ENCODE results near the gene PRR23E.

The PRR23E gene

DNA sequence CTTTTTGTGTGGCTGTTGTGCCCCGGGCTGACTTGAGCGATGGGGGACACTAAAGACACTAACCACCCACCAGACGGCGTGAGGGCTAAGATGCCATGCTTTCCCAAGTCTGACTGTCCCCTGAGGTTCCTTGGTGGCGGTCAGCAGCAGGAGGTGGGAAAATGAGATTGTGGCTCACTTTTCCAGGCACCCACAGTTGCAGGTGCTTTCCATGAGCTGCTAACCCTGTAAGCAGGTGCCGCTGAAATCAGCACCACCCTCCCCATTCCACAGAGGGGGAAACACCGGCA is 17.7 kb downstream of the PRR23E start:
- DNase-seq: no peak

DNA sequence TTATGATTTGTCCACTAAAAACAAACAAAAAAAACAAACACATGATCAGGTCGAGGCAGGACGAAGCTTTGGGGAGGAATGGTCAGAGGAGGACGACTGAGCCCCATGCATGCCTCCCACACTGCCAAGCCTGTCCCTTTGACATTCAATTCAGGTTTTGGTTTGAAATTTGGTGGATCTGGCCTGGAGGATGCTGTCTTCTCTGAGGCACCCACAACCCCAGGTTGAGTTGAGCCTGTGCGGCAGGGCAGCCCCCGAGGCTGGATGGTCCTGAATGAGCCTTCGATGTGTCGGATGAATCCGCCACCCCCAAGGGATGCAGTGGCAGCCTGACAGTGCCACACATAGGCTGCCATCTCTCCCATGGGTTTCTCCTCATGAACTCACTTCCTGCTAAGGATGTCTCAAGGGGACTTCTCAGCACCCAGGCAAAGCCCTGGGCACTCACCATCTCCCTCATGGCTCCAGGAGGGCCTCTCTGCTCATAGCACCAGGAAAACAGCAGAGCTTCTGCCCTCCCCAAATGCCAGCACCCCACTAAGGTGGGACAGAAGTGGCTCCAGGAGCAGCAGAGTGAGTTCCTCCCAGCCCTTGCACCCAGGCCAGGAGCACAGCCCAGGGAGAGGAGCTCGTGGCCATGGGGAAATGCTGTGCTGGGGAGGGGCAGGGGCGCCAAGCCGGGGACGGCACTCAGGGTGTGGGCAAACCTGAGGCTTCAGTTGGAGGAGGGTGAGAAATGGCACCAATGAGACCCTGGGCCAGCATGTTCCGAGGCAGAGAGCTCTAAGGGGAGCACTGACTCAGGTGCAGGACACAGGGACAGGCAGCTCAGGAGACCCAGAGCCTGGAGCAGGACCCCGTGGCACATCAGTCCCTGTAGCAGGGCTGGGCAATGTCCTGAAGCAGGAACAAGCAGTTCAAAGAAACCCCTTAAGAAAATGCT is 18.5 kb downstream of the PRR23E start:
- DNase-seq: no peak

DNA sequence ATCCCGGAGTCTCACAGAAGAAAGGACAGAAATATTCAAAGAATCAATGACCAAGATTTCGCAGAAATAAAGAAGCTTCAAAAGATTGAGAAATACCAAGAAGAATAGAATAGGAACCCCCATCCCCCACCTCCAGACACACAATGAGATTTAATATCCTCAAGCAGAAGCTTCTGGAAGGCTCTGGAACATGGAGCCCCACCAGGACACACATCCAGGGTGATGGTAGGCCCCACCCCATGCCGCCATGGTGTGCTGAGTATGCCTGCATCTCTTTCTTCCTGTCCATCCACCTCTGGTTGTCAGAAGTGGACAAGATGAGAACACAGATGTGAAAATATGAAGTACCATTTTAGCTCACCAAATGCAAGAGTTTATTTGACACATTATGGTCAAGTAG is 19.3 kb downstream of the PRR23E start:
- no peak for DNase-seq

DNA sequence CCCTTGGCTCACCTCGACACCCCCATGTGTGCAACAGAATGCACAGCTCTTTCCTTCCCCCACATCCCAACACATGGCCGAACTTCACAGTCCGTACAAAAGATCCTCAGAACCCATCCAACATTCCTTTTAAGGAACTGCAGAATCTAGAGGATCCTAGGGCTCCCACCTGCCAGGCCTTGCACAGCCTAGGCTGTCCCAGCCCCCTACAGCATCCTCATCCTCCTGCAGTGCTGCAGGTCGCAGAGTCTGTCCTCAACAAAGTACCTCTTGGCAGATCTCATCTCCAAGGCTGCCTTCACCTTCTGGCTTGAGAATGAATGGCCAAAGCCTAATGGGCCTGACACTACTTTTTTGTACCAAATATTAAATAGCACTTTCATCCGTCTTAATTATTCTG is 19.8 kb downstream of the PRR23E start:
- DNase-seq: no peak

DNA sequence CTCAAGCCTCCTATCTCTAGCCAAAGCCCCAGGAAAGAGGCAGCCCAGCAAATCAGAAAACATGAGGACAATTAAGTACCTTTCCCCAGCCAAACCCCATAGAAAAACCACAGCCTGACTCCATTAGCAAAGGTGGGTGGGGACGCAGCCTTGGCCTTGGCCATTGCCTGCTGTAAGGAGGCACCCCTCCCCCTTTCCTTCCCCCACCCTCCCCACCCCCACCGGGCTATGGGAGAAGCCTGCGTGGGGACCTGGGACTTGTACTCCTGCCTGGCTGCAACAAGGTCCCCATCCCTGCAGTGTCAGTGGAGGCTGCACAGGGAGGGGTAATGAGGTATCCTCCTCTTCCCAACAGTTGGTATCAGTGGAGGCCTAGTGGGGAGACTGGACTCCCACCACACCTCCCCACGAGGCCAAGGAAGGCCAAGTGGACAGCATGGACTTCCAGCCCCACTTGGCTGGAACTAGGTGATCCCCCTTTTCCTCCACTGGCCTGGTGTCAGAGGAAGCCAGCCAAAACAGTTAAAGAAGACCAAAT is 20.5 kb downstream of the PRR23E start:
- DNase-seq: no peak

DNA sequence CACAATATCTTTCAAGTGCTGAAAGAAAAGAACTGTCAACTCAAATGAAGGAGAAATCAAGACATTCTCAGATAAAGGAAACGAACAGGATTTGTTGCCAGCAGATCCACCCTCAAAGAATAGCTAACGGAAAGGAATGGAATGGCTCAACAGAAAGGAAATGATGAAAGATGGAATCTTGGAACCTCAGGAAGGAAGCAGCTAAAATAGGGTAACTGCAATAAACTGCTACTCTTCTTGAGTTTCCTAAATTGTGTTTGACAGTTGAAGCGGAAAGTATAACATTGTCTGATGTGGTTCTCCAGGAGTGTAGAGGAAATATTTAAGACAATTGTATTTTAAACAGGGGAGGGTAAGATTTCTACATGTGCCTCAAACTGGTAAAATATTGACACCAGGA is 22.0 kb downstream of the PRR23E start:
- no peak for DNase-seq

DNA sequence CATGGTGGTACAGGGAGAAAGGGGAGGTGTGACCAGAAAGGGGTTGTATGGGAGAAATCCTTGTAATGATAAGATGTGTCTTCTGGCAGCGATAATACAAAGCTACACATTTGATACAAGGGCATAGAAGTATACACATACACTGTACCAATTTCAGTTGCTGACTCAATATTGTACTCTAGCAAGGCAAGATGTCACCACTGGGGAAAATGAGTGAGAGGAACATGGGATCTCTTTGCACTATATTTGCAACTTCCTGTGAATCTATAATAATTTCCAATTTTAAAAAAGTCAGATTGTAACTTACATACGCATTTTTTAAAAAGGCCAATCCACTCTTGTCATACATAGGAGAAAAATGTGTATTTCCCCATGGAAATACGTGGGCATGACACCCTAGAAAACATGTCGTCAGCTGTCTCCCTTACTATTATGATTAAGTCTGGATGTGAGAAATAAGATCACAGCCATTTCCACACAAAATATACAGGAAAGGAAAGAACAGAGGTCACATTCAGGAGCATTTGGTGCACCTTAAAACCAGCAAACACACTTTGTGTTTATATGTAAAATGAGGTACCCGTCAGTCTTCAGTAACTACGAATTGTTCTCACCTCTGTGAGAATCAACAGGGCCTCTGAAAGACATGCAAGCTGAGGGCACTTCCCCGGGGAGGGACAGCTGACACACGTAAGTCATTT is 22.9 kb downstream of the PRR23E start:
- DNase-seq: no peak

DNA sequence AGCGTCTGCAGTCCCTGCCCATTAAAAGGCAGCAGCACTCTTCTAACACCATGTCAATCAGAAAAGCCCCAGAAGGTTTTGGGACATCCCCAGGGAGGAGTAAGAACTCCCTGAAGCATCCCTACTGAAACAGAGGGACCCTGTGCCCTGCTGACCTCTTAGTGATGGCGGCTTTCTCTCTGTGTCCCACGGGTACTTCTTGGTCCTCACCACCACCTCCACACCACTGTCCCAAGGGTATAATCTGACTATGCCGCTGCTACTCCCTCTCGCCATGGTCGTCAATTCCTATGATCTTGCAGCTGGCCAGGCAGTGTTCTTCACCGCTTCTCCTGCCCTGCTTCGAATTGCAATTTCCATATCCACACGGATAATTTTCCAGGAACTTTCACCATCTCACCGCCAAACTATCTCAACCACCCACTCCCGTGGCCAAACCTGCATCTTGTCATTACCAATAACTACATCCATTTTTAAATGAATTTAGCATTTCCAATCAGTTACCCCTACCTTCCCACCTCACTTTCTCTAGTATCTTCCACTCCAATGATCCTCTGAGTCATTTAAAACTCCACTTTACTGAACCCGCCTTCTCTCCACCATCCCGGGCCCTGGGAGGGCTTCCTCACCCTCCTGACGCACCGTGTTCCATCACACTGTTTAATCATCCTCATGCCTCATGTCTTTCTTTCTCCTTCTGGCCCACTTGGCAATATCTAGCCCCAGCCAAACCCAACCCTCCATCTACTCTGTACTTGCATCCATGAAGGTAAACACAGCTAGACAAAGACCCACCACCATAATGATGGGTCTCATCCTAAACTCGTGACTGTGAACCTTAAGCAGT is 23.7 kb downstream of the PRR23E start:
- DNase-seq: no peak

DNA sequence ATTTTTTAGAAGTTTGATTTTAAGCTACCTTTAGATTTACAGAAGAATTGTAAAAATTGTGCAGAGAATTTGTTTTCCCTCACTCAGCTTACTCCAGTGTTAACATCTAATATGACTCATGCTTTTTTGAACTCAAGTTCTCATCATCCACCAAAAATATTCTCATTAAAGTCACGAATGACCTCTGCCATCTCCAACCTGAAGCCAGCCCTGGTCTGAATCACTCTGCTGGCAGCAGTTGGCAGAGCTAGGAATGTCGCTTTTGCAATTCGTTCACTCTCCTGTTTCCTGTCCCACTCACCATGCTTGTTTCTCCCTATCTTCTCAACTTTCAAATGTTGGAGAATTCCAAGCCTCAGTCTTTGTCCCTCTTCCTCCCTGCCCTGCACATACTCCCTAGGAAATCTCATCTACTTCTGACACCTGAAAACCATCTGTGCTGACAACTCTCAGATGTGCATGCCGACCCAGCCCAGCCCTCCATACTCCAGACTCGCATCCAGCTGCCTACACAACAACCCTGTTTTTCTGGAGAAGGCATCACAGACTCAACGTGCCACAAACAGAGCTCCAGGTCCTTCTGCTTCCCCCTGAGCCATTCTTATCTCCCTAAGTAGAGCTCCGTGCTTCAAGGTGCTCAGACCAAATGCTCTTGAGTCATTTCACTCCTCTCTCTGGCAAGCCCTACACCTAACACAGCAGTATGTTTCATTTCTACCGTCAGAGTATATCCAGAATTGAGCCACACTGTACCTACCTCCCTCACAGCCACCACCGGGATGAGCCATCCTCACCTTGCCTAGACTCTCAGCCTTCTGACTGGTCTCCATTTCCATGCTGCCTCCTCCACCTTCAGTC is 24.9 kb downstream of the PRR23E start:
- no peak for DNase-seq

DNA sequence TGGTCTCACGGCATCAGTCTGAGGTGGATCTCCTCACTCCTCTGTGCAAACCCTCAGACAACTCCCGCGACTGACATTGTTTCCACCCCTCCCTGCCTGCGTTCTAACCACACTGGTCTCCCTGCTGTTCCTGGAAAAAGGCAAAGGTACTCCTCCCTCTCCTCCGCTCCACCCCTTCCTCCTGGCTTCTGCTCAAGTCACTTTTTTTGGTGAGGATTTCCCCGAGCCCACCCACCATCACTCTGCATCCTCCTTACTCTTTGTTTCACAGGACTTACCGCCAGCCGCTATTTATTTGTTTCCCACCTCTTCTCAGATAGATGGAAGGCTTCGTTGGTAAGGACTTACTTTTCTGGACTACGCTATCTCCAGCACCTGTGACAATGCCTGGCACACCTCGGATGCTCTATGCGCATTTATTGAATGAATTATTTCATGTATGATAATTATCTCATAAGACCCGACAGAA is 25.6 kb downstream of the PRR23E start:
- DNase-seq: no peak

DNA sequence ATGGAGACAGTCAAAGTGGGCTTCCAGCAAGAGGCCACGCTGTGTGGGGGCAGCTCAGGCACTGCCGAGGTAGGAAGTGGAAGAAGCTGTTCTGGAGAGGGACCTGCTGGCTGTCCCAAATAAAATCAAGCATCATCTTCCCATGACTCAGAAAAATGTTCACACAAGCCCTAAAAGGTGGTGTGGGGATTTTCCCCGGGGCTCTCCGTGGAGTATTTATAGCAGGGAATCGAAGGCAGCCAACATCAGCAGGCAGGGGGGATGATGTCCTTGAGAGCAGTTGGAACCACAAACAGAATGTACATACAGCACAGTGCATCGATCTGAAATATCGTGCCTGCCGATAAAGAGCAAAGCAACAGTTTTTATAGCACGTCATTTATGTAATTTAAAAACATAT is 27.6 kb downstream of the PRR23E start:
- no peak for DNase-seq

DNA sequence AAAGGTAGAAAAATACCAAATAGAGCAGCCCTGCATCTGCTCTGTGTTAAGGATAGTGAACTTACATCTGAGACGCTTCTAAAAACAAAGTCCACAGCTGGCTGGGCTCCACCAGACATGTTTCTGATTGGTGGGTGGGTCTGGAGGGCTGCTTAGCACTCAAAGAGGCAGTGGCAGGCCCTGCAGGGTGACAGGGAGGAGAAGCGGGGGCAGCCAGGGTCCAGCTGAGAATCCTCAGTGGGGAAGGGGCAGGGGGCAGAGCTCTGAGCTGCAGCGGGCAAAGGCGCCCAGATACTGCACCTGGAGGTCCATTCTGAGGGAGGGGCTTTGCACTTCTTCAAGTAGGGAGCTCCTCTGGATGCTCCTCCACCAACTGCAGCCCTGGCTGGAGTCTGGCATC is 28.1 kb downstream of the PRR23E start:
- no peak for DNase-seq

DNA sequence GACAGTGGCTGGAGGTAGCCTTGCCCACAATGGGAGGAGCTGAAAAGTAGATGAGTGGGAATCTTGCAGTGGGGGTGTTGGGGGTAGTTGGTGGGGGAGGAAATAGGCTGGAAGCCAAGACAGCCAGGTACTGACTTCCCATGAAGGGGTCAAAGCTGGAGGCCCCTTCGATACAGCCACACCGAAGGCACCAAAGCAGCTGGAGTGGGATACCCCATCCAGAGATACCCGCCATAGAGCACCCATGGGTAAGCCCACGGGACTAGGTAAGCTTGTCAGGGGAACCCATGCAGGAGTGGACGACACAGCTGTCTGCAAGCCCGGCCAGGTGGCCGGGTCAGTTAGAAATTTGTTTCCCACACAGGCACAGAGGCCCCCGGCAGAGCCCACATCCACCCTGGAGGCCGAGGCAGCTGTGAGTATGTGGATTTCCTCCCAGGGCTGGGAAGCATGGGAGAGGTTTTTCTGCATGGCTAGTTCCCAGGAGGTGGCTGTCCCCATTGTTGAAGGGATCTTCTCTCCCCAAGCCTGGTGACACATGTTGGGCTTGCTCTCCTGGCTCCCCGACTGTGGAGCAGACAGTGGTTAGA is 28.6 kb downstream of the PRR23E start:
- no peak for DNase-seq

DNA sequence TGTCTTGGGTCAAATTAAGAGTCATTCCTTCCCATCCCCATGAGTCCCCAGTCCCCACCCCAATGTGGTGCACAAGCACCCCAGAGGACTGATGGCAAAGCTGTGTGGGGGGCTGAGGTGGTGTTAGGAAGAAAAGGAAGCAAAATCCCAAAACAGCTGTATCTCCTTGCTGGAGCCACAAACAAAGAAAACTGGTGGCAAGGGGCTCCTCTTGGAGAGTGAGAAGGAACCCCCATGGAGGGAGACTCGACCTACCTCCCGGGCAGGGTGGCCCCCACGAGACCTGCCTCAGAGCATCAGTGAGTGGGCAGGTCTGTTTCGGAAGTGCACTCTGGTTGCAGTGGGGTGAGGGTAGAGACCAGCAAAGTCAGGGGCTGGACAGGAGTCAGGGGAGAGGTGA is 29.2 kb downstream of the PRR23E start:
- DNase-seq: no peak

DNA sequence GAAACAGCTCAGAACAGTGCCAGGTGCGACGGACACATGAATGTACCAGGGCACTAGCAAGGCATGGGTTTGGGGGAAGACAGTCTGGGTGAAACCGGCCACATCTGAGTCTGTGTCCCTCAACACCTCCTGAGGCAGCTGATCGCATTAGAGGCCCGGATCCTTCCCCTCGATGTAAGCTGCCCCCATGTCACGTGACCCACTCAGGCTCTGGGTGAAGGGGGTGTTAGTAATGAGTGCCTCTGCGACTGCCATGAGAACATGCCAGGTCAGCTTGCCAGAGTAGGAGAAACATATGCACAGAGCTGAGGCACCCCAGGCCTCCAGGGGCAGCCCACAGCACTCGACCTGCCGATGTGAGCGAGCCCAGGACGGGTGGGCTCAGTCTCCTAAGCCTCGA is 29.7 kb downstream of the PRR23E start:
- DNase-seq: no peak

DNA sequence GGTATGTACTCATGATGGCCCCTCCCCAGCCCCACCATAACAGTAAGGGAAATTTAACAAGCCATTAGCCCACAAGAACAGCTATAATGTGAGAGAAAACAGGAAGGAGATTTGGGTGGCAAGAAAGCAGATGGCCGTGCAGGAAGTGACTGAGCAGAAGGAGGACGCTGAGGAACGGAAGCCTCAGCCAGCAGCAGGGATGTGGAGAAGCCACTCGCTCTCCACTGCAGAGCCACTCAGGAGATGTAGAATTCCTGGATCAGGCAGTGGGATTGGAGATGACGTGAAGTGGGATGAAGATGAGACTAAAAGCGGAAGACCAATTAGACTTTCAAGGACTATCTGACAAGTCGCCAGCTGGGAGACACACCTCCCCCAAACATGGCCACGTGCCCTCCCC is 31.2 kb downstream of the PRR23E start:
- DNase-seq: no peak

DNA sequence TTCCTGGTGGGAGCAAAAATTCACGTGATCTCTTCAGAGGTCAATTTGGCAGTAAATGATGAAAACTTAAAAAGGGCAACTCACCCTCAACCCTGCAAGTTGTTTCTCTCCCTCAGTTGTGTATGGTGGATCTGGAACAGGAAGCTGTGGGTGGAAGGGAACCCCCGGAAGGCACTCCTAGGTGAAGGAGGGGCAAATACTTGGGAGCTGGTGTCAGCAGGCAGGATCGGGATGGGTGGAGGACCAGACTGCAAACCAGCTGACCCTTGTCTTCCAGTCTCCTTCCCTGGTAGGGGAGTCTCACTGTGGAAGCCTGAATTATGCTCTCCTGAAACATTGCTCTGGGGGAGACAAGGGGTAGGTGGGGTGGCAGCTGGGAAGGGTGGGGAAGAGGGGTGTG is 33.5 kb downstream of the PRR23E start:
- DNase-seq: no peak

DNA sequence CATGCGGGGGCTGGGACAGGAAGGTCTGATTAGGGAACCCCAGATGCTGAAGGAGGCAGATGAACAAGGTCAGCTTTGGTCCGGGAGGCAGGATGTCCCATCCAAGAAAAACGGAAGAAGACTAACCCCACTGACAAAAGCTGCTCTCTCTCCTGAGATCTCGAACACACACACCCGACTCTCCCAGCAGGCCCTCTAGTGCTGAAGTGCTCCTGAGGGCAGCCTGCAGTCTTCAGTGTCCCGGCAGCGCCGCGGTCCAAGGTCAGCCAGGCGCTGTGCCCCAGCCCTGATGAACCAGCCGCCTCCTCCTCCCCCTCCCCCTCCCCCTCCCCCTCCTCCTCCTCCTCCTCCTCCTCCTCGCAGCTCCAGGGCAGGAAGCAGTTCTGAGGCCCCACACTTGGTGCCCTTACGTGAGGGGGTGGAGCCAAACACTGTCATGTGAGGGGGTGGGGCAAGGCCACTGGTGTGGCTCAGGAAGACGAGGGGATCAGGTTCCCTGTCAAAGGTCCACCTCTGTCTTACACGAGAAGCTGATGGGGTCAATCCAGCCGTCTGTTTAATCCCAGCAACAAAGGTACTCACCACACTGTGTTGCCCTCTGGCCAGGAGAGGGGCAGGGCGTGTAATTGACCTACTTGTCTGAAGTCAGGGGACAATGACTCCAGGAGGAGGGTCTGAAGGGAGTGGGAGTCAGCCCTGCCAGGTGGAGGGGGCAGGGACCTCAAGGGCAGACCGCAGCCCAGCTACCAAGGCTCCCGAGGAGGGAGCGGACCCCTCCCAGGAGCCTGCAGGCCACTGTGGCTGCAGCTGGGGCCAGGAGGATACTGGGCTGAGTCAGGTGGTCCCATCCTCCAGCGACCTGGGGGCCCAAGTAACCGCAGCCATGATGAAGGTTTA is 34.3 kb downstream of the PRR23E start:
- no peak for DNase-seq

DNA sequence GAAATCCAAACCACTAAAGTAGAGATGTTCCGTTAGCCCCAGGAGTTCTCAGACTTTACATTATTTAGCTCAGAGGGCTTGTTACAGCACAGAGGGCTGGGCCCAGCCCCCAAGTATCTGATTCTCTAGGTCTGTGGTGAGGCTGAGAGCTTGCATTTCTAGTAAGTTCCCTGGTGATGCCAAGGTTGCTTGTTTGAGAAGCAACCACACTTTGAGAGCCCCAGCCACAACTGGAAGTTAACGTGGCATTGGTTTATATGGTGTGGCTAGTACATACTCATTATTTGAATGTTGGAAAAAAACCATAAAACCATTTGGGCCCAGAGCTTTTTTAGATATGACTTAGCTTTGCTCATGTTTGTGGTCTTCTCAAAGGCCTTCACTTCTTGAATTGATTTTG is 35.9 kb downstream of the PRR23E start:
- no peak for DNase-seq

DNA sequence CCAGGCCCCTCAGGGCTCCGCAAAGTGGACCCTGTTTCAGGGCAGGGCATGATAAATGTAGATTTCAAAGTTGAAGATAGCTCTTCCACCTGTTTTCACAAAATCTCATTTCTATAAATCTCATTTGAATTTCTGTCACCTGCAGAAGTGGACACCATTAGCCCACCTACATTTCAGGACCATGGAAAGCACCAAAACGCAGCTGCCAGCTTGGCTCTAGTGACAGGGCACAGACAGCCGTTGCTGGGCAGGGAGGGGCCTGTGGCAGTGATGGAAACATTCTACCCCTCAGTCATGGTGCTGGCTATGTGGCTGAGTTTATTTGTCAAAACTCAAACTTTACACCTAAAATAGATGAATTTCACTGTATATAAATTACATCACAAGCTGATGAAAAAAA is 40.4 kb downstream of the PRR23E start:
- no peak for DNase-seq

DNA sequence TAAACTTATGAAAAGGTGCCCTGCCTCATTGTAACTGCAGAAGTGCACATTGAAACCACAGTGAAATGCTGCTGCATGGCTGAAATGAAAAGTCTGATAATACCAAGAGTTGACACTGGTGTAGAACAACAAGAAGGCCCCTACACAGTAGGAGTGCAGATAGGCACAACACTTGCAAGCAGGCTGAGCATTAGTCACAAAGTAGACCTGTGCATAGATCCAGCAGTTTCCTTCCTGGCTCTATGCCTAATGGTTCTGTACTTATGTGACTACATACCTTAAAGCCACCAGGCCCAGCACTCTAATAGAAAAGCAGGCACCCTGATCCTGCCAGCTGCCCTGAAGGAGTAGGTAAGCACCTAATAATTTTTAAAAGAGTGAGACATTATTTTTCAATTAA is 41.8 kb downstream of the PRR23E start:
- DNase-seq: no peak
